CD14-positive monocyte (primary cell): Measurements from ENCODE around the gene IFNW1. TPM values are rescaled to one million over a fixed set of nuclear protein-coding genes. Genes with fewer than 3 reads are reported as not detected.

Experiments
- DNase-seq, 3 donors: peaks; one replicate each; pipeline ENCODE4 v3.0.0-alpha.2; 2011 to 2022
- H2AFZ ChIP-seq: 2 replicates; pipeline ENCODE4 v1.6.0; 2012; ENCODE audit warnings: mild to moderate bottlenecking, low read depth, low read length, inconsistent platforms; ENCODE audit not compliant: insufficient read depth, poor library complexity, severe bottlenecking
- H3K27ac ChIP-seq, 2 donors: 1 replicate in 1 of 2; 2 replicates in 1 of 2; pipeline ENCODE4 v1.5.1; 2012 to 2013; ENCODE audit warnings: low read length in 2 of 2, control low read depth in 1 of 2, inconsistent platforms in 1 of 2, low read depth in 1 of 2, mild to moderate bottlenecking in 1 of 2
- H3K27me3 ChIP-seq, 2 donors: one replicate each; pipeline versions ENCODE4 v1.6.0 to v1.6.1; 2011 to 2013; ENCODE audit warnings: low read length in 2 of 2; ENCODE audit not compliant: control insufficient read depth in 2 of 2, insufficient read depth in 2 of 2
- H3K36me3 ChIP-seq, 2 donors: replicated peaks in 1 of 2; 1 replicate in 1 of 2; 2 replicates in 1 of 2; pipeline versions ENCODE4 v1.5.1 to v1.6.1; 2012 to 2013; ENCODE audit warnings: low read length in 2 of 2, control low read depth in 1 of 2, inconsistent platforms in 1 of 2, mild to moderate bottlenecking in 1 of 2; ENCODE audit not compliant: insufficient read depth in 2 of 2, control insufficient read depth in 1 of 2
- H3K4me1 ChIP-seq, 2 donors: 1 replicate in 1 of 2; 2 replicates in 1 of 2; pipeline versions ENCODE4 v1.5.1 to v1.6.1; 2012 to 2013; ENCODE audit warnings: low read length in 2 of 2, control low read depth in 1 of 2, inconsistent platforms in 1 of 2, mild to moderate bottlenecking in 1 of 2, moderate library complexity in 1 of 2; ENCODE audit not compliant: insufficient read depth in 2 of 2, control insufficient read depth in 1 of 2
- H3K4me2 ChIP-seq: replicated peaks from 2 replicates; pipeline ENCODE3; 2012; ENCODE audit warnings: low read length, moderate library complexity, mild to moderate bottlenecking; ENCODE audit not compliant: poor library complexity, severe bottlenecking; ENCODE audit errors: extremely low read depth
- H3K4me3 ChIP-seq, 3 experiments: fragments of 200-600 bp in 1 of 3; sonication (generic) in 1 of 3; replicated peaks in 1 of 3; 1 replicate in 2 of 3; 2 replicates in 1 of 3; pipeline ENCODE4 v1.5.1; 2011 to 2013; ENCODE audit warnings: low read length in 3 of 3, mild to moderate bottlenecking in 3 of 3, control low read depth in 2 of 3, low read depth in 2 of 3, inconsistent platforms in 1 of 3, moderate library complexity in 1 of 3
- H3K79me2 ChIP-seq: 2 replicates; pipeline ENCODE4 v1.6.0; 2012; ENCODE audit warnings: mild to moderate bottlenecking, control low read depth, inconsistent platforms, low read length, moderate library complexity; ENCODE audit not compliant: insufficient read depth
- H3K9ac ChIP-seq: 2 replicates; pipeline ENCODE4 v1.6.0; 2017; ENCODE audit warnings: low read length, mild to moderate bottlenecking; ENCODE audit not compliant: insufficient read depth, poor library complexity, severe bottlenecking
- H3K9me3 ChIP-seq, 2 donors: replicated peaks in 1 of 2; 1 replicate in 1 of 2; 2 replicates in 1 of 2; pipeline versions ENCODE4 v1.5.1 to v1.6.1; 2012 to 2013; ENCODE audit warnings: low read length in 2 of 2, control low read depth in 1 of 2; ENCODE audit not compliant: control insufficient read depth in 1 of 2, insufficient read depth in 1 of 2
- H4K20me1 ChIP-seq: 2 replicates; pipeline ENCODE4 v1.6.0; 2012; ENCODE audit warnings: mild to moderate bottlenecking, low read length, control low read depth, moderate library complexity; ENCODE audit not compliant: insufficient read depth
- H3K27ac Mint-ChIP-seq, 7 donors: one replicate each; pipeline ENCODE4 v1.8.0; 2020; ENCODE audit warnings: mild to moderate bottlenecking in 7 of 7, mixed read lengths in 7 of 7, moderate library complexity in 6 of 7, inconsistent platforms in 2 of 7
- H3K27me3 Mint-ChIP-seq, 3 donors: one replicate each; pipeline ENCODE4 v1.8.0; 2021 to 2022; ENCODE audit warnings: low read depth in 3 of 3, mild to moderate bottlenecking in 3 of 3, mixed read lengths in 3 of 3, moderate library complexity in 3 of 3, inconsistent platforms in 1 of 3
- H3K36me3 Mint-ChIP-seq, 2 donors: one replicate each; pipeline ENCODE4 v1.8.0; 2020; ENCODE audit warnings: mixed read lengths in 2 of 2, inconsistent platforms in 1 of 2, mild to moderate bottlenecking in 1 of 2
- H3K4me1 Mint-ChIP-seq: one replicate; pipeline ENCODE4 v1.8.0; 2020; ENCODE audit warnings: mild to moderate bottlenecking, mixed read lengths
- H3K4me3 Mint-ChIP-seq, 2 donors: one replicate each; pipeline ENCODE4 v1.8.0; 2020; ENCODE audit warnings: mild to moderate bottlenecking in 2 of 2, mixed read lengths in 2 of 2, moderate library complexity in 1 of 2
- H3K9me3 Mint-ChIP-seq, 7 donors: one replicate each; pipeline ENCODE4 v1.8.0; 2020 to 2022; ENCODE audit warnings: mixed read lengths in 7 of 7, mild to moderate bottlenecking in 6 of 7, moderate library complexity in 6 of 7, inconsistent platforms in 2 of 7
- WGBS: methylation state at CpG from one replicate; pipeline ENCODE4 v1.1.5; 2013; ENCODE audit warnings: missing lambda C conversion rate; ENCODE audit not compliant: insufficient coverage; 5-methylcytosine and 5-hydroxymethylcytosine counted together
- intact Hi-C, 2 donors: fragments of 100-400 bp; cut with micrococcal nuclease; formaldehyde crosslinking; loops; one replicate each; pipeline versions ENCODE4 v1.15.0 to v1.15.1; 2023
- polyA plus RNA-seq, 3 donors: library from polyadenylated mRNA; depleted of rRNA in 1 of 3; unstranded in 2 of 3; stranded (reverse) in 1 of 3; fragments of 300-500 nt in 2 of 3; fragments of >200 nt in 1 of 3; fragmentation: Illumina TruSeq in 2 of 3; gene quantifications; 1 replicate in 2 of 3; 2 replicates in 1 of 3; pipeline ENCODE4 v1.2.3, GENCODE V29; 2012 to 2021
- TF ChIP-seq, protein P1 (sequence below): fragments of 200-600 bp; IDR thresholded peaks from one replicate; pipeline ENCODE4 v1.8.0; 2022; ENCODE audit warnings: antibody characterized with exemption, mild to moderate bottlenecking

The IFNW1 gene
- polyA plus RNA-seq, 3 donors, result not detected

DNA sequence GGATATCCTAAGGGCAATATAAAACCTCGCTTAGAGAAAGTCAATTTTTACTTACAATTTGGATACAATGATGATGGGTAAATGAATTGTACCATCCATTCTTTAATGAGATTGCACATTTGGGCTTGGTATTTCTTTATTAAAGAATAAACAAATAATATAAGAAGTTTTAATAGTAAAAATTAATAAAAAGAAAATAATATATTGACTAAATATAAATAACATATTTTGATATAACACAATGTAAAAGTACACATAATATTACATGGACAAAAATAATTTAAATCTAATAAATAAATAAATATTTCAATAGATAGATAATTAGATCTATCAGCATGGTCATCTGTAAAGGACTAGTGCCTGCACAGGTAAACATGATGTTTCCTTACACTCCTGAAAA, 23.9 kb upstream of the IFNW1 start:
- Mint-ChIP-seq H3K27me3 (no peaks in the 10 kb centered on the region), H3K36me3 (no peaks in the 10 kb centered on the region), H3K27ac (no peak overlapping the region), H3K4me3 (no peak overlapping the region), H3K4me1 (peaks cover 21% of the 10 kb centered on the region), H3K9me3 (no peaks in the 10 kb centered on the region)
- Histone ChIP-seq H3K9me3 (no peaks in the 10 kb centered on the region), H3K36me3 (no peaks in the 10 kb centered on the region), H3K4me3 (no peak overlapping the region), H3K9ac (no peak overlapping the region), H3K27me3 (no peaks in the 10 kb centered on the region), H3K4me1 (peaks cover 2 to 14% of the 10 kb centered on the region in 2 donors), H4K20me1 (no peaks in the 10 kb centered on the region), H3K79me2 (no peaks in the 10 kb centered on the region), H3K27ac (no peak overlapping the region), H3K4me2 (no peak overlapping the region), H2AFZ (no peak overlapping the region)
- TF ChIP-seq, protein P1, sequence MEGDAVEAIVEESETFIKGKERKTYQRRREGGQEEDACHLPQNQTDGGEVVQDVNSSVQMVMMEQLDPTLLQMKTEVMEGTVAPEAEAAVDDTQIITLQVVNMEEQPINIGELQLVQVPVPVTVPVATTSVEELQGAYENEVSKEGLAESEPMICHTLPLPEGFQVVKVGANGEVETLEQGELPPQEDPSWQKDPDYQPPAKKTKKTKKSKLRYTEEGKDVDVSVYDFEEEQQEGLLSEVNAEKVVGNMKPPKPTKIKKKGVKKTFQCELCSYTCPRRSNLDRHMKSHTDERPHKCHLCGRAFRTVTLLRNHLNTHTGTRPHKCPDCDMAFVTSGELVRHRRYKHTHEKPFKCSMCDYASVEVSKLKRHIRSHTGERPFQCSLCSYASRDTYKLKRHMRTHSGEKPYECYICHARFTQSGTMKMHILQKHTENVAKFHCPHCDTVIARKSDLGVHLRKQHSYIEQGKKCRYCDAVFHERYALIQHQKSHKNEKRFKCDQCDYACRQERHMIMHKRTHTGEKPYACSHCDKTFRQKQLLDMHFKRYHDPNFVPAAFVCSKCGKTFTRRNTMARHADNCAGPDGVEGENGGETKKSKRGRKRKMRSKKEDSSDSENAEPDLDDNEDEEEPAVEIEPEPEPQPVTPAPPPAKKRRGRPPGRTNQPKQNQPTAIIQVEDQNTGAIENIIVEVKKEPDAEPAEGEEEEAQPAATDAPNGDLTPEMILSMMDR, result no peak
- WGBS, result no CpG with 5 or more reads among the region's 1 CpG
- no peak for DNase-seq
- intact Hi-C loops, result no loop called here

DNA sequence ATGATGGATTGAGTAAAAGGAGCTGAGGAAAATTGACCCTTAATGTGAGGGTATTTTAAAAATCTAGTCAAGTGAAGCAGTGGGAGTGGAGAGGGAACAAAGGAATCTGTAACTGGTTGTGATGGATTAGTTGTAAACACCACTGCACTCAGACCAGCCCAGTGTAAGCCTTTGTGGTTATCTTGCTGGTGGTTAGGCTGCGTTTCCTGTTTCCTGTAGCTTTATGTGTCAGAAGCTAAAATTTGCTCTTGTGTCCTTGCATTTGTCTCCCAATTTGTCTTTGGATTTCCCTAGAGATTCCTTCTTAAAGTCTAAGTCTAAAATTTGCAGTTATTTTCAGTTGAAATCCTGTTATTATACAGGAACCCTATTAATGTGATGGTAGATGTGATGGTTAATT, 18.5 kb upstream of the IFNW1 start:
- H3K4me3 ChIP-seq, result peak overlapping the region in 1 of 3 experiments; percentile 8
- Mint-ChIP-seq H3K4me3 (peak overlapping the region in 1 of 2 donors; percentile 67), H3K36me3 (no peaks in the 10 kb centered on the region), H3K4me1 (peaks cover 22% of the 10 kb centered on the region), H3K27ac (peak overlapping the region in 1 of 7 donors; percentile 47), H3K9me3 (peaks cover 0 to 3% (median 0%) of the 10 kb centered on the region in 7 donors), H3K27me3 (no peaks in the 10 kb centered on the region)
- H3K4me1 ChIP-seq, result peaks cover 8 to 21% of the 10 kb centered on the region in 2 donors
- DNase-seq, result peak; percentile 23 to 35 (median 29)
- H4K20me1 ChIP-seq, result no peaks in the 10 kb centered on the region
- H2AFZ ChIP-seq, result no peak overlapping the region
- intact Hi-C loops, result no loop called here
- TF ChIP-seq, protein P1, result no peak
- H3K79me2 ChIP-seq, result no peaks in the 10 kb centered on the region
- H3K27me3 ChIP-seq, result no peaks in the 10 kb centered on the region
- no peaks in the 10 kb centered on the region for H3K9me3 ChIP-seq
- H3K4me2 ChIP-seq, result peak overlapping the region; percentile 13
- H3K27ac ChIP-seq, result no peak overlapping the region
- no CpG with 5 or more reads among the region's 1 CpG for WGBS
- no peak overlapping the region for H3K9ac ChIP-seq
- H3K36me3 ChIP-seq, result no peaks in the 10 kb centered on the region
